Measurements from ENCODE around the gene IL17RA.

The IL17RA gene

GRCh38 chr22:17064498-17065100, 20.2 kb upstream of the IL17RA start:
- DNase-seq (ENCODE audit: low read depth) = no peak
- no peak overlapping the region for H3K4me3 ChIP-seq (ENCODE audit: low read depth, low read length)
- in situ Hi-C loops (cut with HindIII; ENCODE audit: low sequenced_read_pairs) = no loop called here
- no peak for TF ChIP-seq CTCF (IDR thresholded peaks at IDR 0.05; ENCODE audit: low read depth, low read length, missing control alignments)

GRCh38 chr22:17065433-17065832, 19.4 kb upstream of the IL17RA start:
- TF ChIP-seq CTCF (IDR thresholded peaks at IDR 0.05; ENCODE audit: low read depth, low read length, missing control alignments) = no peak
- in situ Hi-C loops (cut with HindIII; ENCODE audit: low sequenced_read_pairs) = no loop called here
- no peak for DNase-seq (ENCODE audit: low read depth)

GRCh38 chr22:17072877-17073276, 11.9 kb upstream of the IL17RA start:
- no peak for TF ChIP-seq CTCF (IDR thresholded peaks at IDR 0.05; ENCODE audit: low read depth, low read length, missing control alignments)
- H3K4me3 ChIP-seq (ENCODE audit: low read depth, low read length) = no peak overlapping the region
- DNase-seq (ENCODE audit: low read depth) = no peak
- in situ Hi-C loops (cut with HindIII; ENCODE audit: low sequenced_read_pairs) = loop anchor here (10.0 kb wide), 1 partner anchor 422 kb away; no protein-coding TSS in a partner anchor

More at GRCh38 chr22:17065433-17065832, 19.4 kb upstream of the IL17RA start:
- H3K4me3 ChIP-seq (ENCODE audit: low read depth, low read length) = no peak overlapping the region

- no peak overlapping the region for H3K4me3 ChIP-seq (ENCODE audit: low read depth, low read length)
- no peak for TF ChIP-seq CTCF (IDR thresholded peaks at IDR 0.05; ENCODE audit: low read depth, low read length, missing control alignments)
- DNase-seq (ENCODE audit: low read depth) = no peak
- in situ Hi-C loops (cut with HindIII; ENCODE audit: low sequenced_read_pairs) = loop anchor here (10.0 kb wide), 1 partner anchor 420 kb away; no protein-coding TSS in a partner anchor
Observed at GRCh38 chr22:17074648-17075002, 10.2 kb upstream of the IL17RA start.

- in situ Hi-C loops (cut with HindIII; ENCODE audit: low sequenced_read_pairs) = loop anchor here (10.0 kb wide), 1 partner anchor 418 kb away; no protein-coding TSS in a partner anchor
- DNase-seq (ENCODE audit: low read depth) = peak; percentile 79
- no peak overlapping the region for H3K4me3 ChIP-seq (ENCODE audit: low read depth, low read length)
- no peak for TF ChIP-seq CTCF (IDR thresholded peaks at IDR 0.05; ENCODE audit: low read depth, low read length, missing control alignments)
Observed at GRCh38 chr22:17077255-17077654, 7.5 kb upstream of the IL17RA start.

GRCh38 chr22:17079572-17079971, 5.2 kb upstream of the IL17RA start:
- in situ Hi-C loops (cut with HindIII; ENCODE audit: low sequenced_read_pairs) = loop anchor here (10.0 kb wide), 1 partner anchor 415 kb away; no protein-coding TSS in a partner anchor
- DNase-seq (ENCODE audit: low read depth) = no peak
- H3K4me3 ChIP-seq (ENCODE audit: low read depth, low read length) = no peak overlapping the region
- no peak for TF ChIP-seq CTCF (IDR thresholded peaks at IDR 0.05; ENCODE audit: low read depth, low read length, missing control alignments)
